Measurements from ENCODE around the gene IDI1. TPM values are rescaled to one million over a fixed set of nuclear protein-coding genes. Genes with fewer than 3 reads are reported as not detected.
"Not testable (repeated sequence)": the region's sequence is repeated elsewhere in the genome, so short reads cannot be mapped to it uniquely, and the experiment has no call there.

Gene IDI1
- total RNA-seq, 2 experiments from 2014 or later = 40.4 to 66.0 TPM

GRCh38 chr10:1047937-1048336 is 982 bp downstream of the IDI1 start:
- CTCF ChIA-PET = interaction anchor here (1.5 kb wide), 1 partner anchor 12 kb away, joined by 5 read pairs; no protein-coding TSS in a partner anchor
- H3K36me3 Mint-ChIP-seq (ENCODE audit: low read depth) = peaks cover 64% of the 10 kb centered on the region

GRCh38 chr10:1045415-1045814 is 3.5 kb downstream of the IDI1 start:
- ATAC-seq (no peak), DNase-seq (no peak)
- peak overlapping the region; percentile 72 for H3K4me3 Mint-ChIP-seq
- H3K27me3 Mint-ChIP-seq = no peaks in the 10 kb centered on the region
- H3K36me3 Mint-ChIP-seq (ENCODE audit: low read depth) = peaks cover 58% of the 10 kb centered on the region
- peaks cover 43% of the 10 kb centered on the region for H3K4me1 Mint-ChIP-seq
- peak overlapping the region; percentile 97 for H3K27ac Mint-ChIP-seq
- ChIA-PET POLR2A (interaction anchor here (1.5 kb wide), 1 partner anchor 8 kb away, joined by 4 read pairs; no protein-coding TSS in a partner anchor), CTCF (no interaction called here)
- no peaks in the 10 kb centered on the region for H3K9me3 Mint-ChIP-seq (ENCODE audit: low read depth)
- intact Hi-C loops (cut with DNase I, micrococcal nuclease) = no loop called here

More at GRCh38 chr10:1047937-1048336, 982 bp downstream of the IDI1 start:
- peaks cover 64% of the 10 kb centered on the region for H3K4me1 Mint-ChIP-seq
- H3K9me3 Mint-ChIP-seq (ENCODE audit: low read depth) = no peaks in the 10 kb centered on the region
- ATAC-seq (no peak), DNase-seq (peak; percentile 50)
- H3K4me3 Mint-ChIP-seq = peak overlapping the region; percentile 98
- intact Hi-C loops (cut with DNase I, micrococcal nuclease) = loop anchor here (1.0 to 2.0 kb wide), 3 partner anchors 8 to 913 kb away; partner anchors contain the start of genes LARP4B (in 1 of the 2), WDR37 (in 1 of the 2) and ZMYND11 (in 1 of the 2)
- POLR2A ChIA-PET = interaction anchor here (0.5 to 1.8 kb wide), 4 partner anchors 8 to 579 kb away, joined by 3 to 8 read pairs (median 4); partner anchors contain the start of gene GTPBP4
- H3K27me3 Mint-ChIP-seq = no peaks in the 10 kb centered on the region
- peak overlapping the region; percentile 96 for H3K27ac Mint-ChIP-seq

- Mint-ChIP-seq H3K27ac (peak overlapping the region; percentile 97), H3K27me3 (no peaks in the 10 kb centered on the region), H3K9me3 (ENCODE audit: low read depth) (no peaks in the 10 kb centered on the region), H3K36me3 (ENCODE audit: low read depth) (peaks cover 60% of the 10 kb centered on the region), H3K4me1 (peaks cover 40% of the 10 kb centered on the region), H3K4me3 (peak overlapping the region; percentile 72)
- ChIA-PET CTCF (no interaction called here), POLR2A (interaction anchor here (1.5 kb wide), 1 partner anchor 8 kb away, joined by 4 read pairs; no protein-coding TSS in a partner anchor)
- no peak for ATAC-seq
- intact Hi-C loops (cut with DNase I, micrococcal nuclease) = no loop called here
- DNase-seq = no peak
Measured at GRCh38 chr10:1044964-1045363, 4.0 kb downstream of the IDI1 start.

GRCh38 chr10:1044146-1044545 is 4.8 kb downstream of the IDI1 start:
- H3K4me1 Mint-ChIP-seq = peaks cover 40% of the 10 kb centered on the region
- peaks cover 57% of the 10 kb centered on the region for H3K36me3 Mint-ChIP-seq (ENCODE audit: low read depth)
- H3K4me3 Mint-ChIP-seq = peak overlapping the region; percentile 72
- no peaks in the 10 kb centered on the region for H3K9me3 Mint-ChIP-seq (ENCODE audit: low read depth)
- no peaks in the 10 kb centered on the region for H3K27me3 Mint-ChIP-seq
- CTCF ChIA-PET = no interaction called here
- peak overlapping the region; percentile 97 for H3K27ac Mint-ChIP-seq
- POLR2A ChIA-PET = interaction anchor here (1.5 kb wide), 1 partner anchor 9 kb away, joined by 4 read pairs; no protein-coding TSS in a partner anchor
- DNase-seq (no peak), ATAC-seq (no peak)
- intact Hi-C loops (cut with DNase I, micrococcal nuclease) = no loop called here

- H3K4me1 Mint-ChIP-seq = peaks cover 40% of the 10 kb centered on the region
- POLR2A ChIA-PET = no interaction called here
- peak; percentile 48 for ATAC-seq
- H3K27me3 Mint-ChIP-seq = no peaks in the 10 kb centered on the region
- CTCF ChIA-PET = no interaction called here
- peak overlapping the region; percentile 72 for H3K4me3 Mint-ChIP-seq
- peaks cover 55% of the 10 kb centered on the region for H3K36me3 Mint-ChIP-seq (ENCODE audit: low read depth)
- H3K27ac Mint-ChIP-seq = peak overlapping the region; percentile 97
- intact Hi-C loops (cut with DNase I, micrococcal nuclease) = no loop called here
- no peaks in the 10 kb centered on the region for H3K9me3 Mint-ChIP-seq (ENCODE audit: low read depth)
- DNase-seq = peak; percentile 39
Measured at GRCh38 chr10:1043532-1043995, 5.4 kb downstream of the IDI1 start.

GRCh38 chr10:1041514-1041913 is 7.4 kb downstream of the IDI1 start:
- no peaks in the 10 kb centered on the region for H3K9me3 Mint-ChIP-seq (ENCODE audit: low read depth)
- no peak overlapping the region for H3K27ac Mint-ChIP-seq
- CTCF ChIA-PET = interaction anchor here (1.1 kb wide), 1 partner anchor 25 kb away, joined by 3 read pairs; no protein-coding TSS in a partner anchor
- H3K4me3 Mint-ChIP-seq = no peak overlapping the region
- peaks cover 41% of the 10 kb centered on the region for H3K4me1 Mint-ChIP-seq
- DNase-seq (no peak), ATAC-seq (no peak)
- H3K36me3 Mint-ChIP-seq (ENCODE audit: low read depth) = peaks cover 51% of the 10 kb centered on the region
- POLR2A ChIA-PET = interaction anchor here (0.6 kb wide), 1 partner anchor 78 kb away, joined by 4 read pairs; no protein-coding TSS in a partner anchor
- no peaks in the 10 kb centered on the region for H3K27me3 Mint-ChIP-seq
- intact Hi-C loops (cut with DNase I, micrococcal nuclease) = no loop called here

- intact Hi-C loops (cut with DNase I, micrococcal nuclease) = no loop called here
- CTCF ChIA-PET = no interaction called here
- H3K4me3 Mint-ChIP-seq = no peak overlapping the region
- POLR2A ChIA-PET = no interaction called here
- H3K36me3 Mint-ChIP-seq (ENCODE audit: low read depth) = peaks cover 44% of the 10 kb centered on the region
- ATAC-seq = no peak
- no peaks in the 10 kb centered on the region for H3K27me3 Mint-ChIP-seq
- DNase-seq = no peak
- H3K4me1 Mint-ChIP-seq = peaks cover 37% of the 10 kb centered on the region
- H3K9me3 Mint-ChIP-seq (ENCODE audit: low read depth) = no peaks in the 10 kb centered on the region
- H3K27ac Mint-ChIP-seq = no peak overlapping the region
Measured at GRCh38 chr10:1040133-1040532, 8.8 kb downstream of the IDI1 start.

GRCh38 chr10:1038769-1039168 is 10.2 kb downstream of the IDI1 start:
- H3K4me3 Mint-ChIP-seq; H3K27me3 Mint-ChIP-seq; DNase-seq; H3K27ac Mint-ChIP-seq; CTCF ChIA-PET; POLR2A ChIA-PET; ATAC-seq; H3K9me3 Mint-ChIP-seq (ENCODE audit: low read depth); intact Hi-C loops (cut with DNase I, micrococcal nuclease): not testable (repeated sequence)
- peaks cover 32% of the 10 kb centered on the region for H3K36me3 Mint-ChIP-seq (ENCODE audit: low read depth)
- H3K4me1 Mint-ChIP-seq = peaks cover 23% of the 10 kb centered on the region

GRCh38 chr10:1037098-1037497 is 11.8 kb downstream of the IDI1 start:
- H3K27ac Mint-ChIP-seq = peak overlapping the region; percentile 22
- peaks cover 21% of the 10 kb centered on the region for H3K36me3 Mint-ChIP-seq (ENCODE audit: low read depth)
- no peak overlapping the region for H3K4me3 Mint-ChIP-seq
- H3K27me3 Mint-ChIP-seq = no peaks in the 10 kb centered on the region
- H3K4me1 Mint-ChIP-seq = peaks cover 13% of the 10 kb centered on the region
- CTCF ChIA-PET = interaction anchor here (0.7 to 2.2 kb wide), 4 partner anchors 11 to 73 kb away, joined by 3 to 5 read pairs (median 3); partner anchors contain the start of gene IDI1
- DNase-seq = no peak
- POLR2A ChIA-PET = no interaction called here
- intact Hi-C loops (cut with DNase I, micrococcal nuclease) = no loop called here
- no peaks in the 10 kb centered on the region for H3K9me3 Mint-ChIP-seq (ENCODE audit: low read depth)
- no peak for ATAC-seq

GRCh38 chr10:1036341-1036791 is 12.6 kb downstream of the IDI1 start:
- ChIA-PET POLR2A (interaction anchor here (0.7 to 1.5 kb wide), 2 partner anchors 13 to 24 kb away, joined by 3 to 4 read pairs; partner anchors contain the start of gene IDI1), CTCF (interaction anchor here (0.7 to 2.2 kb wide), 3 partner anchors 12 to 74 kb away, joined by 3 to 5 read pairs (median 3); partner anchors contain the start of gene IDI1)
- H3K27ac Mint-ChIP-seq = no peak overlapping the region

GRCh38 chr10:1035201-1035600 is 13.7 kb downstream of the IDI1 start:
- ChIA-PET POLR2A (interaction anchor here (0.6 to 1.5 kb wide), 2 partner anchors 14 to 564 kb away, joined by 4 to 5 read pairs; partner anchors contain the start of gene IDI1), CTCF (interaction anchor here (2.2 kb wide), 1 partner anchor 13 kb away, joined by 5 read pairs; the partner anchor contains the start of gene IDI1)
- peak overlapping the region; percentile 47 for H3K27ac Mint-ChIP-seq
- intact Hi-C loops (cut with DNase I, micrococcal nuclease) = no loop called here
- peaks cover 12% of the 10 kb centered on the region for H3K36me3 Mint-ChIP-seq (ENCODE audit: low read depth)
- H3K4me3 Mint-ChIP-seq = no peak overlapping the region
- H3K27me3 Mint-ChIP-seq = no peaks in the 10 kb centered on the region
- no peaks in the 10 kb centered on the region for H3K9me3 Mint-ChIP-seq (ENCODE audit: low read depth)
- peaks cover 13% of the 10 kb centered on the region for H3K4me1 Mint-ChIP-seq
- ATAC-seq (no peak), DNase-seq (no peak)

More at GRCh38 chr10:1036341-1036791, 12.6 kb downstream of the IDI1 start:
- no peaks in the 10 kb centered on the region for H3K27me3 Mint-ChIP-seq
- H3K4me1 Mint-ChIP-seq = peaks cover 13% of the 10 kb centered on the region
- peak; percentile 97 for ATAC-seq
- peak; percentile 69 for DNase-seq
- no peak overlapping the region for H3K4me3 Mint-ChIP-seq
- H3K36me3 Mint-ChIP-seq (ENCODE audit: low read depth) = peaks cover 20% of the 10 kb centered on the region
- intact Hi-C loops (cut with DNase I, micrococcal nuclease) = no loop called here
- H3K9me3 Mint-ChIP-seq (ENCODE audit: low read depth) = no peaks in the 10 kb centered on the region

GRCh38 chr10:1034758-1035157 is 14.2 kb downstream of the IDI1 start:
- Mint-ChIP-seq H3K27ac (no peak overlapping the region), H3K27me3 (no peaks in the 10 kb centered on the region), H3K9me3 (ENCODE audit: low read depth) (no peaks in the 10 kb centered on the region), H3K4me1 (peaks cover 13% of the 10 kb centered on the region), H3K4me3 (no peak overlapping the region), H3K36me3 (ENCODE audit: low read depth) (peaks cover 8% of the 10 kb centered on the region)
- no peak for DNase-seq
- POLR2A ChIA-PET = interaction anchor here (0.6 kb wide), 1 partner anchor 563 kb away, joined by 5 read pairs; no protein-coding TSS in a partner anchor
- intact Hi-C loops (cut with DNase I, micrococcal nuclease) = no loop called here
- CTCF ChIA-PET = no interaction called here
- no peak for ATAC-seq
